Gastrocnemius medialis (tissue), 4 donors: ENCODE measurements around the gene NDUFAF2. TPM values are rescaled to one million over a fixed set of nuclear protein-coding genes. Genes with fewer than 3 reads are reported as not detected.

Experiments used
- ATAC-seq, 2 donors: fragments of 150-250 bp; one replicate each; pipeline ENCODE4 v1.9.1; 2016
- DNase-seq, 2 donors: peaks; one replicate each; pipeline ENCODE4 v3.0.0-alpha.2; 2019
- H3K27ac ChIP-seq, 4 donors: fragments of 200-600 bp; sonication (generic); 1 replicate in 1 of 4; 2 replicates in 3 of 4; pipeline ENCODE4 v1.5.1; 2016 to 2018; ENCODE audit warnings: mild to moderate bottlenecking in 2 of 4, moderate library complexity in 1 of 4
- H3K27me3 ChIP-seq, 3 donors: fragments of 200-600 bp; sonication (generic) in 2 of 3; 1 replicate in 1 of 3; 2 replicates in 2 of 3; pipeline versions ENCODE4 v1.5.1 to v1.6.0; 2016 to 2019; ENCODE audit warnings: mild to moderate bottlenecking in 1 of 3, moderate library complexity in 1 of 3
- H3K36me3 ChIP-seq, 2 donors: fragments of 200-600 bp; sonication (generic) in 1 of 2; one replicate each; pipeline ENCODE4 v1.5.1; 2017 to 2018
- H3K4me1 ChIP-seq, 2 donors: fragments of 200-600 bp; sonication (generic) in 1 of 2; one replicate each; pipeline ENCODE4 v1.5.1; 2016 to 2017; ENCODE audit warnings: mild to moderate bottlenecking in 2 of 2
- H3K4me3 ChIP-seq, 4 donors: fragments of 200-600 bp; sonication (generic) in 3 of 4; 1 replicate in 1 of 4; 2 replicates in 3 of 4; pipeline ENCODE4 v1.5.1; 2016 to 2019; ENCODE audit warnings: mild to moderate bottlenecking in 2 of 4
- H3K9me3 ChIP-seq, 3 donors: fragments of 200-600 bp; sonication (generic) in 2 of 3; 1 replicate in 1 of 3; 2 replicates in 2 of 3; pipeline ENCODE4 v1.5.1; 2016 to 2019
- CTCF ChIP-seq, 5 experiments: fragments of 450-650 bp in 3 of 5; fragments of 200-600 bp in 2 of 5; sonication (generic) in 2 of 5; IDR thresholded peaks in 4 of 5; conservative IDR thresholded peaks in 1 of 5; 1 replicate in 4 of 5; 2 replicates in 1 of 5; pipeline ENCODE4 v1.5.1; 2016 to 2019; ENCODE audit warnings: antibody characterized with exemption in 5 of 5, mild to moderate bottlenecking in 3 of 5, moderate library complexity in 3 of 5
- in situ Hi-C, 4 donors: fragments of 200-750 bp; cut with MboI; loops; one replicate each; pipeline versions ENCODE4 v1.15.0 to v1.8.0; 2017; ENCODE audit warnings: low sequenced_read_pairs in 4 of 4
- intact Hi-C: fragments of 100-400 bp; cut with DNase I; formaldehyde crosslinking; loops from one replicate; pipeline ENCODE4 v1.15.1; 2023; ENCODE audit warnings: low total_unique reads
- total RNA-seq, 4 donors: library from RNA; depleted of rRNA; stranded (reverse); fragments of >200 nt; gene quantifications; one replicate each; pipeline versions ENCODE4 v1.1.0 to v1.2.3, GENCODE V29; 2016

The NDUFAF2 gene
- total RNA-seq, 4 donors from 2014 or later: 25.8 to 54.3 (median 51.2) TPM

GRCh38 chr5:61202213-61202612, 257.2 kb downstream of the NDUFAF2 start:
- Histone ChIP-seq H3K27me3 (no peaks in the 10 kb centered on the region), H3K36me3 (no peaks in the 10 kb centered on the region), H3K4me1 (no peaks in the 10 kb centered on the region), H3K4me3 (no peak overlapping the region), H3K27ac (no peak overlapping the region), H3K9me3 (no peaks in the 10 kb centered on the region)
- intact Hi-C loops (no loop called here), in situ Hi-C loops (no loop called here)
- DNase-seq (no peak), ATAC-seq (no peak)
- no peak for TF ChIP-seq CTCF (IDR thresholded peaks at IDR 0.05 in 4 of 5, conservative IDR thresholded peaks at IDR 0.05 in 1 of 5)

Other genes with a start within 250 kb of the NDUFAF2 start
- gene DEPDC1B, start 245.0 kb upstream of the NDUFAF2 start, total RNA-seq: under 1 TPM in 1 of 4 donors, not detected in 3; 0.42 TPM
- 1 to 10 TPM in 1 of 4 donors, under 1 TPM in 3; 0.53 to 1.0 (median 0.83) TPM for gene ELOVL7, start 100.9 kb upstream of the NDUFAF2 start, total RNA-seq
- 1 to 10 TPM; 4.8 to 7.3 (median 5.6) TPM for gene ERCC8, start 135 bp upstream of the NDUFAF2 start, total RNA-seq
- 10 to 100 TPM in 2 of 4 donors, 1 to 10 TPM in 2; 6.2 to 17.1 (median 10.4) TPM for gene SMIM15, start 217.3 kb downstream of the NDUFAF2 start, total RNA-seq